Effector memory CD4-positive, alpha-beta T cell (primary cell): ENCODE measurements around the gene LRRC58.
"Not testable (repeated sequence)": the region's sequence is repeated elsewhere in the genome, so short reads cannot be mapped to it uniquely, and the experiment has no call there.

ENCODE experiments used
- DNase-seq, 3 donors: peaks; one replicate each; pipeline ENCODE4 v3.0.0-alpha.2; 2020
- H3K27ac ChIP-seq: 2 replicates; pipeline ENCODE4 v1.7.0; 2013; ENCODE audit warnings: mild to moderate bottlenecking, low read length, moderate library complexity; ENCODE audit not compliant: insufficient read depth, poor library complexity, severe bottlenecking
- H3K27me3 ChIP-seq: replicated peaks from 2 replicates; pipeline ENCODE4 v1.7.0; 2013; ENCODE audit warnings: mild to moderate bottlenecking, low read length; ENCODE audit not compliant: insufficient read depth, control insufficient read depth, poor library complexity, severe bottlenecking
- H3K36me3 ChIP-seq: 2 replicates; pipeline ENCODE4 v1.7.0; 2013; ENCODE audit warnings: mild to moderate bottlenecking, low read length, moderate library complexity; ENCODE audit not compliant: control insufficient read depth, insufficient read depth
- H3K4me1 ChIP-seq: 2 replicates; pipeline ENCODE4 v1.7.0; 2013; ENCODE audit warnings: low read length, mild to moderate bottlenecking; ENCODE audit not compliant: control insufficient read depth, insufficient read depth, poor library complexity, severe bottlenecking
- H3K4me3 ChIP-seq: 2 replicates; pipeline ENCODE4 v1.7.0; 2013; ENCODE audit warnings: low read length, low read depth, mild to moderate bottlenecking; ENCODE audit not compliant: insufficient read depth, poor library complexity, severe bottlenecking
- H3K9me3 ChIP-seq: 2 replicates; pipeline ENCODE4 v1.7.0; 2013; ENCODE audit warnings: mild to moderate bottlenecking, low read length, moderate library complexity; ENCODE audit not compliant: control insufficient read depth

Gene LRRC58

GRCh38 chr3:120306519-120307455 lies 42.4 kb downstream of the LRRC58 start:
- H3K9me3 ChIP-seq, result no peaks in the 10 kb centered on the region

GRCh38 chr3:120304616-120305015 lies 44.5 kb downstream of the LRRC58 start:
- no peaks in the 10 kb centered on the region for H3K27me3 ChIP-seq
- H3K4me3 ChIP-seq, result no peak overlapping the region
- H3K36me3 ChIP-seq, result no peaks in the 10 kb centered on the region
- no peaks in the 10 kb centered on the region for H3K9me3 ChIP-seq
- DNase-seq, result no peak
- H3K27ac ChIP-seq, result no peak overlapping the region
- no peaks in the 10 kb centered on the region for H3K4me1 ChIP-seq

More at GRCh38 chr3:120306519-120307455, 42.4 kb downstream of the LRRC58 start:
- H3K4me1 ChIP-seq, result no peaks in the 10 kb centered on the region
- no peak overlapping the region for H3K4me3 ChIP-seq
- no peak for DNase-seq
- H3K27ac ChIP-seq, result no peak overlapping the region
- no peaks in the 10 kb centered on the region for H3K36me3 ChIP-seq
- H3K27me3 ChIP-seq, result no peaks in the 10 kb centered on the region

GRCh38 chr3:120302361-120302760 lies 46.8 kb downstream of the LRRC58 start:
- Histone ChIP-seq H3K9me3 (no peaks in the 10 kb centered on the region), H3K4me3 (no peak overlapping the region), H3K27me3 (no peaks in the 10 kb centered on the region), H3K27ac (no peak overlapping the region), H3K36me3 (no peaks in the 10 kb centered on the region), H3K4me1 (no peaks in the 10 kb centered on the region)
- no peak for DNase-seq

- no peak overlapping the region for H3K27ac ChIP-seq
- H3K9me3 ChIP-seq, result no peaks in the 10 kb centered on the region
- no peaks in the 10 kb centered on the region for H3K4me1 ChIP-seq
- no peak overlapping the region for H3K4me3 ChIP-seq
- H3K27me3 ChIP-seq, result no peaks in the 10 kb centered on the region
- no peak for DNase-seq
- no peaks in the 10 kb centered on the region for H3K36me3 ChIP-seq
Observed at GRCh38 chr3:120300971-120301370, 48.2 kb downstream of the LRRC58 start.

GRCh38 chr3:120299403-120299802 lies 49.8 kb downstream of the LRRC58 start:
- H3K9me3 ChIP-seq, result no peaks in the 10 kb centered on the region
- DNase-seq, result no peak
- no peak overlapping the region for H3K27ac ChIP-seq
- no peak overlapping the region for H3K4me3 ChIP-seq
- no peaks in the 10 kb centered on the region for H3K36me3 ChIP-seq
- no peaks in the 10 kb centered on the region for H3K4me1 ChIP-seq
- H3K27me3 ChIP-seq, result no peaks in the 10 kb centered on the region

- no peak for DNase-seq
- H3K4me1 ChIP-seq, result no peaks in the 10 kb centered on the region
- H3K36me3 ChIP-seq, result no peaks in the 10 kb centered on the region
- no peak overlapping the region for H3K27ac ChIP-seq
- H3K4me3 ChIP-seq, result no peak overlapping the region
- H3K27me3 ChIP-seq, result no peaks in the 10 kb centered on the region
- no peaks in the 10 kb centered on the region for H3K9me3 ChIP-seq
Observed at GRCh38 chr3:120298996-120299395, 50.2 kb downstream of the LRRC58 start.

- H3K27ac ChIP-seq, DNase-seq, H3K27me3 ChIP-seq, H3K4me3 ChIP-seq, H3K36me3 ChIP-seq, H3K4me1 ChIP-seq, H3K9me3 ChIP-seq: not testable (repeated sequence)
Observed at GRCh38 chr3:120291552-120291951, 57.6 kb downstream of the LRRC58 start.

- DNase-seq, result no peak
- peaks cover 8% of the 10 kb centered on the region for H3K27me3 ChIP-seq
- no peaks in the 10 kb centered on the region for H3K9me3 ChIP-seq
- H3K36me3 ChIP-seq, result no peaks in the 10 kb centered on the region
- H3K4me3 ChIP-seq, result no peak overlapping the region
- no peaks in the 10 kb centered on the region for H3K4me1 ChIP-seq
- H3K27ac ChIP-seq, result no peak overlapping the region
Observed at GRCh38 chr3:120289636-120290035, 59.5 kb downstream of the LRRC58 start.

- no peak overlapping the region for H3K27ac ChIP-seq
Observed at GRCh38 chr3:120286465-120286864, 62.7 kb downstream of the LRRC58 start.

GRCh38 chr3:120285508-120285841 lies 63.7 kb downstream of the LRRC58 start:
- H3K36me3 ChIP-seq, result no peaks in the 10 kb centered on the region
- H3K4me1 ChIP-seq, result no peaks in the 10 kb centered on the region
- H3K27me3 ChIP-seq, result peaks cover 8% of the 10 kb centered on the region
- H3K4me3 ChIP-seq, result no peak overlapping the region
- H3K9me3 ChIP-seq, result no peaks in the 10 kb centered on the region
- DNase-seq, result no peak
- no peak overlapping the region for H3K27ac ChIP-seq

More at GRCh38 chr3:120286465-120286864, 62.7 kb downstream of the LRRC58 start:
- H3K36me3 ChIP-seq, result no peaks in the 10 kb centered on the region
- no peaks in the 10 kb centered on the region for H3K9me3 ChIP-seq
- H3K4me1 ChIP-seq, result no peaks in the 10 kb centered on the region
- DNase-seq, result no peak
- H3K4me3 ChIP-seq, result no peak overlapping the region
- peaks cover 8% of the 10 kb centered on the region for H3K27me3 ChIP-seq
